Mucosa of descending colon (tissue), 3 donors: ENCODE data around the gene DUSP16. TPM values are rescaled to one million over a fixed set of nuclear protein-coding genes. Genes with fewer than 3 reads are reported as not detected.

Experiments used
- ATAC-seq: fragments of 200-7000 bp; cut with Tn5 transposase; one replicate; pipeline ENCODE4 v1.9.1; 2020; ENCODE audit warnings: mild to moderate bottlenecking, moderate library complexity
- DNase-seq, 3 donors: peaks; one replicate each; pipeline ENCODE4 v3.0.0-alpha.2; 2020
- H3K36me3 ChIP-seq: fragments of 200-600 bp; one replicate; pipeline ENCODE4 v1.8.0; 2021; ENCODE audit warnings: low read depth, mild to moderate bottlenecking
- H3K4me1 ChIP-seq: fragments of 200-600 bp; one replicate; pipeline ENCODE4 v1.8.0; 2021; ENCODE audit warnings: low read depth, mild to moderate bottlenecking
- H3K4me3 ChIP-seq: fragments of 200-600 bp; one replicate; pipeline ENCODE4 v1.8.0; 2021; ENCODE audit warnings: mild to moderate bottlenecking
- H3K9me3 ChIP-seq: fragments of 200-600 bp; one replicate; pipeline ENCODE4 v1.8.0; 2021; ENCODE audit warnings: mild to moderate bottlenecking
- CTCF ChIP-seq: fragments of 200-600 bp; IDR thresholded peaks from one replicate; pipeline ENCODE4 v1.8.0; 2022; ENCODE audit warnings: antibody characterized with exemption, mild to moderate bottlenecking
- intact Hi-C, 2 donors: fragments of 100-400 bp; cut with DNase I in 1 of 2; cut with micrococcal nuclease in 1 of 2; formaldehyde crosslinking; loops; one replicate each; pipeline versions ENCODE4 v1.11.0 to v1.11.1; 2022; cut with DNase I, micrococcal nuclease
- total RNA-seq, 3 donors: library from RNA; stranded (reverse); fragmentation: NEBNext Ultra II Directional in 2 of 3; extraction: Animal tissue kit (Norgen Biotek cat#: 25700) in 2 of 3; gene quantifications; one replicate each; pipeline versions ENCODE4 v1.2.1 to v1.2.4, GENCODE V29; 2021 to 2023
- donor health status: DM: no; HTN: no; CAD: no; lungs with moderate emphysema.
- donor health status: DM: no; HTN: no; CAD: no.
- donor health status: DM: no; HTN: yes; CAD: no.

Gene DUSP16
- total RNA-seq, 3 donors from 2014 or later, result 42.3 to 61.8 (median 42.9) TPM

GRCh38 chr12:12449533-12450025 lies 113.1 kb downstream of the DUSP16 start:
- DNase-seq (no peak), ATAC-seq (peak; percentile 6)
- H3K36me3 ChIP-seq, result no peaks in the 10 kb centered on the region
- H3K4me3 ChIP-seq, result no peak overlapping the region
- H3K4me1 ChIP-seq, result peaks cover 16% of the 10 kb centered on the region
- no peaks in the 10 kb centered on the region for H3K9me3 ChIP-seq
- intact Hi-C loops, result no loop called here
- TF ChIP-seq CTCF, result no peak

- DNase-seq (no peak), ATAC-seq (no peak)
- H3K4me3 ChIP-seq, result no peak overlapping the region
- intact Hi-C loops, result no loop called here
- no peaks in the 10 kb centered on the region for H3K9me3 ChIP-seq
- no peak for TF ChIP-seq CTCF
- no peaks in the 10 kb centered on the region for H3K36me3 ChIP-seq
- peaks cover 16% of the 10 kb centered on the region for H3K4me1 ChIP-seq
These were observed 114.8 kb downstream of the DUSP16 start for GRCh38 chr12:12447837-12448236.

- TF ChIP-seq CTCF, result no peak
These were observed 115.4 kb downstream of the DUSP16 start for GRCh38 chr12:12447236-12447635.

GRCh38 chr12:12446786-12447185 lies 115.9 kb downstream of the DUSP16 start:
- Histone ChIP-seq H3K9me3 (no peaks in the 10 kb centered on the region), H3K4me1 (peaks cover 16% of the 10 kb centered on the region), H3K36me3 (no peaks in the 10 kb centered on the region), H3K4me3 (no peak overlapping the region)
- TF ChIP-seq CTCF, result no peak
- intact Hi-C loops, result no loop called here
- DNase-seq (no peak), ATAC-seq (no peak)

More at GRCh38 chr12:12447236-12447635, 115.4 kb downstream of the DUSP16 start:
- intact Hi-C loops, result no loop called here
- no peak for DNase-seq
- Histone ChIP-seq H3K9me3 (no peaks in the 10 kb centered on the region), H3K4me3 (no peak overlapping the region), H3K4me1 (peaks cover 16% of the 10 kb centered on the region), H3K36me3 (no peaks in the 10 kb centered on the region)
- no peak for ATAC-seq

- intact Hi-C loops, result no loop called here
- peaks cover 17% of the 10 kb centered on the region for H3K4me1 ChIP-seq
These were observed 116.8 kb downstream of the DUSP16 start for GRCh38 chr12:12445882-12446181.

More at GRCh38 chr12:12445882-12446181, 116.8 kb downstream of the DUSP16 start:
- Histone ChIP-seq H3K4me3 (no peak overlapping the region), H3K9me3 (no peaks in the 10 kb centered on the region), H3K36me3 (no peaks in the 10 kb centered on the region)
- DNase-seq, result no peak
- TF ChIP-seq CTCF, result no peak
- no peak for ATAC-seq
